GM12873 (cell line): Measurements from ENCODE around the gene BCL11A.

Experiments used
- TF ChIP-seq, protein P1 (sequence below): IDR thresholded peaks from 2 replicates; pipeline ENCODE4 v1.5.1; 2012; ENCODE audit warnings: low read depth, mild to moderate bottlenecking, moderate library complexity, low read length, control low read depth; ENCODE audit not compliant: insufficient read depth; ENCODE audit errors: missing control alignments

The BCL11A gene

DNA sequence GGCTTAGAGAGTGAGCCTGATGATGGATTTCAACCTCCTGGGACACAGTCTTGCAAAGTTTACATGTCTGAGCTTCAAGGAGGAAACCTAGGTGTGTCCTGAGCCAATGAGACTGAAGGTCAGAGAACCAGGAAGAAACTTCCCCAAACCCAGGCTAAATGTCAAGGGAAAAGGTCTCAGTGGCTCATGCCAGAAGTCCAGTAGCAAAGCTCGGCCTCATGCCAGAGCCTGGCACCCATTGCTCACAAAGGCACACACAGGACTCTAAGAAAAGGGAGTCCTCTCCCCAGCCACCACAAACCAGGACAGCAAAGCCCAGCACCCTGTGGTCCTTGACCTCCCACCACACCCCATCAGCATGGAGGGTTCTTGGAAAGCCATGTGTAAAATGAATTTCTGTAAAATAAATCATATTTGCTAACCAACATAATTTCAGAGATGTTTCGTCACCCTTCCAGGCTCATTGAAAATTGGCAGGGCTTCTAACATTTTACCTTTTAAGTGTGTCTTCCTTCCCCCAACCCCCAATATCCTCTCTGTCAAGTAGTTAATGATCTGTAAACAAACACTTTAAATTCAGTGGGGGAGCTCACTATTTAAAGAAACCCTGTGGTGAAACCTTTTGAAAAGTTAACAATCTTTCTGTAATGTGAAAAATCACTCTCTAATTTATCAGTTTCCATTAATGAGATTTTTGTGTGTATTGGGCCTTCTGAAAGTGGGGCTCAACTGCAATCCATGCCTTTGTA is 77.1 kb downstream of the BCL11A start:
- TF ChIP-seq, protein P1, sequence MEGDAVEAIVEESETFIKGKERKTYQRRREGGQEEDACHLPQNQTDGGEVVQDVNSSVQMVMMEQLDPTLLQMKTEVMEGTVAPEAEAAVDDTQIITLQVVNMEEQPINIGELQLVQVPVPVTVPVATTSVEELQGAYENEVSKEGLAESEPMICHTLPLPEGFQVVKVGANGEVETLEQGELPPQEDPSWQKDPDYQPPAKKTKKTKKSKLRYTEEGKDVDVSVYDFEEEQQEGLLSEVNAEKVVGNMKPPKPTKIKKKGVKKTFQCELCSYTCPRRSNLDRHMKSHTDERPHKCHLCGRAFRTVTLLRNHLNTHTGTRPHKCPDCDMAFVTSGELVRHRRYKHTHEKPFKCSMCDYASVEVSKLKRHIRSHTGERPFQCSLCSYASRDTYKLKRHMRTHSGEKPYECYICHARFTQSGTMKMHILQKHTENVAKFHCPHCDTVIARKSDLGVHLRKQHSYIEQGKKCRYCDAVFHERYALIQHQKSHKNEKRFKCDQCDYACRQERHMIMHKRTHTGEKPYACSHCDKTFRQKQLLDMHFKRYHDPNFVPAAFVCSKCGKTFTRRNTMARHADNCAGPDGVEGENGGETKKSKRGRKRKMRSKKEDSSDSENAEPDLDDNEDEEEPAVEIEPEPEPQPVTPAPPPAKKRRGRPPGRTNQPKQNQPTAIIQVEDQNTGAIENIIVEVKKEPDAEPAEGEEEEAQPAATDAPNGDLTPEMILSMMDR, result no peak

- TF ChIP-seq, protein P1, result no peak
These were observed 78.2 kb downstream of the BCL11A start for GRCh38 chr2:60475123-60475830.

DNA sequence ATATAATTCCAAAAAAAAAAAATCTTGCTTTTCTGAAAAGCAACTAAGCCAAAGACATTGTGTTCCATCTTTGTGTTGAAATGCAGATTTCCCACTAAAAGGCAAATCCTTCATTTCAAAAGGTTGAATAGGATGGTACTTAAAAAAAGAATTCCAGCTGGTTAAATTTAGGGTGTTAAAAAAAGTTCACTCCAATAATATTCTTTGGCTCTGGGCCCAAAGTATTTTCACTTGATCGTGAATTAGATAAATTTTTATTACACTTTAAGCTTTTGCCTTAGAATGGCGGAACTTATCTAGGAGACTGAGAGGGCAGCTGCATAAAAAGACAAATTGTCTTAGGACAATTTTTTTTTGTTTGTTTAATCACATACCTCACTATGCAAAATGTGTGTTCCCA is 79.2 kb downstream of the BCL11A start:
- TF ChIP-seq, protein P1, result no peak

- TF ChIP-seq, protein P1, result no peak
These were observed 79.9 kb downstream of the BCL11A start for GRCh38 chr2:60473546-60473945.

DNA sequence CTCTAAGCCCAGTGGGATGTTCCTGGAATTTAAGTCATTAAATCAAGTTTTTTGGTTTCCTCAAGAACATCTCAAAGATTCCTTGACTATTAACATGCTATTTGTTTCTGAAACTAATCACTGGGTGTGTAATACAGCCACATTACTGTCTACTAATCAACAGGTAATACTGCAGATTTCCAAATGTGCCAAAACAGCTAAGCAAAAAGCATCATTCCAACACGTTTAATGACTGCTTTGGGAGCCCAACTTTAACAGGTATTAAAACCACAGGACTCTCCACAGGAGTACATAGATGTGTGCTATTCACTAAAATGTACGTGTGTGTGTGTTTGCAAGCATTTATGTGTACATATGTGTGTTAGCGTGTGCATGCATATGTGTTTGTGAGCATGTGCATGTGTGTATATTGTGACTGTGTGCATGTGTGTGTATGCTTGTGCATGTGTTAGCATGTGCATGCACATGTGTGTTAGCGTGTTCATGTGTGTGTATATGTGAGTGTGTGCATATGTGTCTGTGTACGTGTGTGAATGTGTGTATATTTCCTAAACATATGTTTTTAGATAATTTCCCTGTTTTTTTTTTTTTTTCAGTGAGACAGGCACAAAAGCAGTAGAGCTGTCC is 80.7 kb downstream of the BCL11A start:
- TF ChIP-seq, protein P1, result no peak

- TF ChIP-seq, protein P1, result no peak
These were observed 81.4 kb downstream of the BCL11A start for GRCh38 chr2:60472041-60472440.

GRCh38 chr2:60470340-60470739 is 83.1 kb downstream of the BCL11A start:
- TF ChIP-seq, protein P1, result no peak
